CD1c-positive myeloid dendritic cell (primary cell): ENCODE data around the gene LIX1.
"Not testable (repeated sequence)": the region's sequence is repeated elsewhere in the genome, so short reads cannot be mapped to it uniquely, and the experiment has no call there.

Experiments
- DNase-seq: peaks from one replicate; pipeline ENCODE4 v3.0.0-alpha.2; 2016; ENCODE audit errors: extremely low spot score

Gene LIX1

DNA sequence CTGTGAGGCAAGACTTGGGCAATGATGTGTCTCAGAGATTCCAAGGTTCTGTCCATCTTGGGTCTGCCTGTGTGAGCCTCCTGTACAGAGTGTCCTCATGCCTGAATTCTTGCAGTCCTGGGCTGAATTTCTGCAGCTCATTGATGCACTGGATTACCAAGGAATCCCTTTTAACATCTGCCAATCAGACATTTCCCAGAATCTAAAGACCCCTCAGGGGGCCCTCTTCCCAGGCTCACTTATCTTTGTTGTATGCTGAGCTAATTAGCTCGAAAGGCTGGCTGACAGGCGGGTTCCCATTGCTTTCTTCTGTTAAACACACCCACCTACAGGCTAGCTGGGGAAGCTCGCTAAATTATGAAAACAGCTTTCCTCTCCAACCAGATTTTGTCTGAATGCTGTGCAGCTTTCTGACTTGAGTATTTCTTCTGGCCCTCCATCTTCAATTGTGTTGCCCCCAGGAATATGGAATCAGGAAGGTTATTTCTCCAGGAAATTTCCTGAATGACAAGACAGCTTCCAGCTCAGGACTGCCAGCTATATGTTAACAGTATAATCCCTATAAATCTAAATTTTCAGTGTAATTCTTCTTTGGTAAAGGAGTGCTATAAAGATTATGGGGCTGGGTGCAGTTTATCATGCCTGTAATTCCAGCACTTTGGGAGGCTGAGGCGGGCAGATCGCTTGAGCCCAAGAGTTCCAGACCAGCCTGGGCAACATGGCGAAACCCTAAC lies at the start of gene LIX1:
Gene LIX1 (minus strand): TSS at position 91 of the 734 bp plus-strand sequence. CDS start 35 bp downstream, at position 56.
- DNase-seq = peak; percentile 48

DNA sequence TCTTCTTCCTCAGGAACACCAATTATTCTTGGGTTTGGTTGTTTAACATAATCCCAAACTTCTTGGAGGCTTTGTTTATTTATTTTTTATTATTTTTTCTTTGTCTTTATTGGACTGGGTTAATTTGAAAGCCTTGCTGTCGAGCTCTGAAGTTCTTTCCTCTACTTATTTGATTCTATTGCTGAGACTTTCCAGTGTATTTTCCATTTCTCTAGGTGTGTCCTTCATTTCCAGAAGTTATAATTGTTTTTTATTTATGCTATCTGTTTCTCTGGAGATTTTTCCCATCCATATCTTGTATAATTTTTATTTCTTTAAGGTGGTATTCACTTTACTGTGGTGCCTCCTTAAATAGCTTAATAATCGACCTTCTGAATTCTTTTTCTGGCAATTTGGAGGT lies 49.5 kb upstream of the LIX1 start:
- no peak for DNase-seq

DNA sequence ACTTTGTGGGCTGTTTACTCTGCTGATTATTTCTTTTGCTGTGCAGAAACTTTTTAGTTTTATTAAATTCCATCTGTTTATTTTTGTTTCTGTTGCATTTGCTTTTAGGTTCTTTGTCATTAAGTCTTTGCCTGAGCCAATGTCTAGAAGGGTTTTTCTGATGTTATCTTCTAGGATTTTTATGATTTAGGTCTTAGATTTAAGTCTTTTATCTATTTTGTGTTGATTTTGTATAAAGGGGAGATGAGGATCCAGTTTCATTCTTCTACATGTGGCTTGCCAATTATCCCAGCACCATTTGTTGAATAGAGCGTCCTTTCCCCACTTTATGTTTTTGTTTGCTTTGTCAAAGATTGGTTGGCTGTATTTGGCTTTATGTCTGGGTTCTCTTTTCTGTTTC lies 47.1 kb upstream of the LIX1 start:
- DNase-seq = not testable (repeated sequence)

DNA sequence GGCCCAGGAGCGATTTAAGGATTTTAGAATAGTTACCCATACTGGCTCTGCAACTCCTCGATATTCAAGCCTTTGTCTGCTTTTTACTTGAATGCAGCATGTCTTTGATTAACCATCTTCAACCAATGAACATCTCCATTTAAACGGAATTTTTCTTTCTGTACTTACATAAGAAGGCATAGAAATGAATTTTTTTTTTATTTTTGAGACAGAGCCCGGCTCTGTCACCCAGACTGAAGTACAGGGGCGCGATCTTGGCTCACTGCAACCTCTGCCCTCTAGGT lies 41.5 kb upstream of the LIX1 start:
- no peak for DNase-seq

DNA sequence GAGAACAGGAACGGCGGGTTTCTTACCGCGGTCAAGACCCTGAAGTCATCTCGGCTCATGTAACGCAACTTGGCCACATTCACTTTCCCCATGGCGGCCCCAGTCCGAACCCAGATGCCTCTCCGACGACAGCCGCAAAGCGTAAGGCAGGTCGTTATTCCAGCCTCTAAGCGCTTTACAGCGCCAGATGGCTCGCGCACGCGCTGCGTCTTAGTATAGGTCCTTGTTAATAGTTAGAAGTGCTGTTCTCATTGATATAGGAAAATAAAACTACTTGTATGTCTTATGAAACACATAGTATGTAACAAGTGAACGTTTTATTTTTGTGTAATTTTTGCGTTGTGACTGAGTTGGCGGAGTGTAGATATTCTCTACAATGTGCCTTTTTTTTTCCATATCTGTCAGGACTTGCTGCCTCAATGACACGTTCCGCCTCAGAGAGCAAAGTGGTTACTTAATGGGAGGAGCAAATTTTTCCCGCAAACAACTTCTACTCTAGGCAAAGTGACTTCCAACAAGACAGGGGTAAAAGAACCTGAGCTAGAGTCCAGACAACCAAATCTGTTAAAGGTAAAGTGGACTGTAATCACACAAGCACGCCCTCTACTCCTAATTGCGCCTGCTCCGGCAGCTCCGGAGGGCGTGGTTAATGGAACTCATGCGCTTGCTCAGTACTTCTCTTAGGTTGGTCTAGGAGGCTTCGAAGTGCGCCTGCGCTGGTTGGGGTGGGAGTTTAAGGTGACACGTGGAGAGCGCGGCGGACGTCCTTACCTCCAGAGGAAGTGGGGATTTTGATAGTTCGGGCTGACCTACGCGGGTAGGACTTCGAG lies 40.9 kb upstream of the LIX1 start, which contains the start of gene RIOK2:
Gene RIOK2 (minus strand): TSS at position 148 of the 830 bp plus-strand sequence. CDS start 56 bp downstream, at position 92.
- DNase-seq = peak; percentile 97

DNA sequence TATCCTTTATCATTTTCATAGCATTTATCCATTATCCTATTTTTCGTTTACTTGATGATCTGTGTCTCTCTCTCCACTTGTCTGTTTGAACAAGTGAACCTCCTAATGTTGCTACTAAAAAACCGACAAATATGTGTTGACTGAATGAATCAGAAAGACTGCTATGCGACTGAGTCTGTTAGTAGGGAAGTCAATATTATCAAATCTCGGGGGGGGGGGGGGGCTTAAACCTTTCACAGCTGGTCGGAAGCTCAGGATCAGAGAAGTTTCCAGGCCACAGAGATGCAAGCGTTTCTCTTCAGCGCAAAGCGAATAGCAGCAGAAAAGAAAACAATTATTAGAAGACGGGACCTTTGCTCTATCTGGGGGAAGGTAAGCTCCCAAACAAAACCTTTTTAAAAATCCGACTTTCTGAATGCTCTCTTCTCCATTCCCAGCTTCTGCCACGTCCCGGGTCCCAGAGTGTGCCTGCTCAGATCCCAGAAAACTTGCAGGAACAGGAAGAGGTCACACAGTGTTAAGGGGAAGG lies 40.2 kb upstream of the LIX1 start:
- no peak for DNase-seq

DNA sequence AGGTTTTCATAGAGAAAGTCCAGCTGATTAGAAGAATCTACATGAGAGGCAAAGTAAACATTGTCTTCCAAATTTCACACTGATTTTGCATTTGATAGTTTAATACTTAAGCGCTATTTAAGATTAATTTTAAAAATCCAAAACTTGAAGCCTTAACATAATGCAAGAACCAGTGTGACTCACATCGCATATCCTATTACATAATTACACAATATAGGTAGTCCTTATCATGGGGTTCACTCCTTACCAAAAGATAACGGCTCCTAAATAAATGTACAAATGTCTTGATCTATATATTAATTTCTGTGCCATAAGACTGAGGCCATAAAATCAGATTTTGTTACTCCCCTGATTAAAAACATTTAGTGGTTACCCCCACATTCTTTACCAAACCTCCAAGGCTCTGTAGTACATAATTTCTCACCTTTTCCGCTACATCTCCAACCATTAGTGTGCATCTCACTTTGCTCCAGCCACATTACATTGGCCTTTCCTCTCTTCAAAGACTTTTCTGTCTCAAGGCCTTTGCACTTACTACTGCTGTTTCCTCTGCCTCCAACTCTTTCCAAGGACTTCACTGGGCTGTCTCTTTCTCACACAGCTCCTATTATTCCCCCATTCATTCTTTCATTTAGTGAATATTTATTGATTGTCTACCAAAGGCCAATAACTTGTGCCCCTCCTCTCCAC lies 39.6 kb upstream of the LIX1 start:
- DNase-seq = no peak

DNA sequence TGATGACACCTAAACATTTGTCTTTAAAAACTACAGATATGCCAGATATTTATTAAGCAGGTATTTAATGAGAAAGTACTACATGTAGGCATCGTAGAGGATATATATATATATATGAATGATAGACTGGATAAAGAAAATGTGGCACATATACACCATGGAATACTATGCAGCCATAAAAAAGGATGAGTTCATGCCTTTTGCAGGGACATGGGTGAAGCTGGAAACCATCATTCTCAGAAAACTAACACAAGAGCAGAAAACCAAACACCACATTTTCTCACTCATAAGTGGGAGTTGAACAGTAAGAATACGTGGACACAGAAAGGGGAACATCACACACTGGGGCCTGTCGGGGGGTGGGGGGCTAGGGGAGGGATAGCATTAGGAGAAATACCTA lies 37.0 kb upstream of the LIX1 start:
- DNase-seq = not testable (repeated sequence)

DNA sequence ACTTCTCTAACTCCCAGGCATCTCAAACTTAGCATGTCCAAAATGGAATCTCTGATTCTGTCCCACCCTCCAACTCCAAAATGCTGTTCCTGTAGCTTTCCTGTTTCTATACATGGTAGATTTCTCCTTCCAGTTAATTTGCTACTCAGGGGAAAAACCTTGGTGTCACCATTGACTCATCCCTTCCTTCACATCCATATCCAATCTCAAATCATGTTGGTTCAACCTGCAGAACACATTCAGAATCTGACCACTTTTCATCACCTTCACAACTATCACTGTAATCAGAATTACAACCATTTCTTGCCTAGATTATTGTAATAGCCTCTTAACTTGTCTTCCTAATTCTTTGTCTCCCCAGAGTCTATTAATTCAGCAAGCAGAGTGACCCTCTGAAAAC lies 29.8 kb upstream of the LIX1 start:
- no peak for DNase-seq

DNA sequence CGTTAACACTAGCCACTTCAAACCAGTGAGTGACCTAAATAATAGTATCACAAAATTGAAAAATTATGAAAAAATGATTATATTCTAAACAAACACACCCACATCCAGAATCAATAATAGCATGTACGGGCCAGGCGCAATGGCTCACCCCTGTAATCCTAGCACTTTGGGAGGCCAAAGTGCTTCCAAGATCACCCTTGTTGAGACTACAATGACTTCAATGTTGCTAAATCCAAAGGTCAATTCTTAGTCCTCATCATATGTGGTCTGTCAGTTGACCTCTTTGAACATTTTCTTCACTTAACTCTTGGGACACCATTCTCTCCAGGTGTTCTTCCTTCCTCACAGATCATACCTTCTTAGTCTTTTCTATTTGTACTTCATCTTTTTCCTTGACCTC lies 29.3 kb upstream of the LIX1 start:
- DNase-seq = no peak

DNA sequence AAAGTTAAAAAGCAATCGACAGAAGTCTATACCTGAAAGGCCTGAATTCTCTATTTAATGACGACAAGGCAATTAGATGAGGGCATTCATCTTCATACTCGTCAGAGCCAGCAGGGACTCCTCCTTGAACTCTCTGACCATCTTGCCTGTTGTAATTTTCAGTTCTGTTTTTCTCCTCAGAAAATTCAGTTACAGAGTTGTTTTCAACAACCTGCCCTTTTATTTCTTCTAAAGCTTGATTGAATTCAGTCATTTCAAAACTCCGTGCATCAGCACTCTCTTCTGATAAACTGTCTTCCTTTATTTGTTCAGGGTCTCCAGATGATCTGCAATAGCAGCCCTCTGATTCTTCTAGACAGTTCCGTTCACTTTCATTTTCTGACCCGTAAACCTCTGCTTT lies 25.0 kb upstream of the LIX1 start:
- peak; percentile 24 for DNase-seq

DNA sequence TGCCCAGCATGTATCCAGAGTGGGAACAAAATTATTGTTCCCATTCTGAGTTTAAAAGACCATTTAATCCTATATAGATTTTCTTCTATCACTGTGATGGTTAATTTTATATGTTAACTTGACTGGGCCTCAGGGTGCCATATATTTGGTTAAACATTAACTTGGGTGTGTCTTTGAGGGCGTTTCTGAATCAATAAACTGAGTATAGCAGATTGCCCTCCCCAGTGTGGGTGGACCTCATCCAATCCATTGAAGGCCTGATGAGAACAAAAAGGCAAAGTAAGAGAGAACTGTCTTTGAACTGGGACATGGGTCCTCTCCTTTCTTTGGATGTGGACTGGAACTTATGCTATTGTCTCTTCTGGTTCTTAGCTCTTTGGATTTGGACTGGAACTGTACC lies 23.3 kb upstream of the LIX1 start:
- no peak for DNase-seq

DNA sequence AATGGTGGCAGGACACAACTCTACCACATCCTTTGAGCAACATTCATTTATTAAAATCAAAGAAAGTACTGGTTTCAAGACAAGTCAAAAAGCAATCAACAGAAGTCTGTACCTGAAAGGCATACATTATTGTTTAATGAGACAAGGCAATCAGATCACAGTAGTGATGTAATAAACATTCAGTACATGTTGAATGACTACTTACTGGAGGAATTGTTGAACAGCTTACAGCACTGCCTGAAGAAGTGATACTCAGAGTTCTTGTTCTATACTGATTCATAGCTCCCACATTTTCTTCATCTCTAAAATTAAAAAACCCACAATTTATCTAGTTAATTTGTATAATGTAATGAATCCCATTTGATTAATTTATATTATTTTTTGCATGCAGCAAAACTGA lies 22.4 kb upstream of the LIX1 start:
- no peak for DNase-seq

DNA sequence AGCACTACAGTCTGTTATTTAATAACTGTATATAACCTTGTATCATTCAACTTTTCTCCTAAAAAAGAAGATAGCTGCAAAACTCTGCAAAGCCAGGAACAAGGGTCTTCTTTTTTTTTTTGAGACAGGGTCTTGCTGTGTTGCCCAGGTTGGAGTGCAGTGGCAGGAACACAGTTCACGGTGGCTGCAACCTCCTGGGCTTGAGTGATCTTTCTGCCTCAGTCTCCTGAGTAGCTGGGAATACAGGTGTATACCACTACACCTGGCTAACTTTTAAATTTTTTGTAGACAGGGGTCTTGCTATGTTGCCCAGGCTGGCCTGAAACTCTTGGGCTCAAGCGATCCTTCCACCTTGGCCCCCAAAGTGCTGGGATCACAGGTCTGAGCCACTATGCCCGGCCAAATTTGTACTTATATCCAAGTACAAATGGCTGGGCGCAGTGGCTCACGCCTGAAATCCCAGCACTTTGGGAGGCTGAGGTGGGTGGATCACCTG lies 21.4 kb upstream of the LIX1 start:
- DNase-seq = no peak

DNA sequence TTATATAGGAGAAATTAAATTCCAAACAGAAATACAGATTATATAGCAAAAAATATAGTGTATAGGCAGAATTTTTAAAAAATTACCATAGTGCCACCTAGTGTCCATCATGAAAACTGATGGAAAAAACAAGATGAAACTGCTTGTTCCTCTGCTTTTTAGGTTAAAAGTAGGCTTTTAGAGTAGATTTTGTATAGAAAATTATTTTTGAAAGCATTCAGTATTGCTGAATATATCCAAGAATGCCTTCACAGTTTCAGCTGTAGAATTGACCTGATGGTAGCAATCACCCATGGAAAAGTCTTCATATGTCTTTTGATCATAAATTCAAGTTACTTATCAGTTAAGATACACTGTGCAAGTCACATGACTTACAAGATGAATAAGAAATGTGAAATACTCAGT lies 21.0 kb upstream of the LIX1 start:
- DNase-seq = peak; percentile 41

DNA sequence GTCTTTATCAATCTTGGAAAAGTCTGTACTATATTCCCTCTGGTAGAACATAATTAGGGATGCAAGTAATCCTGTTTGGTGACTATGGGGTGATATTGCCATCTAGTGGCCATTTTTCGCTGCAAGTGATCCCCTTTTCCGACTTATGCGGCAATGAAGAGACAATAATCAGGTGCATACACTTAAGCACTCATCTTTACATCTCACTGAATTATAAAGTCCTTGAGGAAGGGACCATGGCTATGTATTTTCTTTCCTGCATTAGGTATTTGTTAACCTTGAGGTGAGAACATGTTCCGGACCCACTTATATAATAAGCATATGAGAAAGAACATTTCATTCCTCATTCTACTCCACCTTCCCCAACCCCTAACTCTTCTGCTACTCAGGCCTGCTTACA lies 19.6 kb upstream of the LIX1 start:
- peak; percentile 77 for DNase-seq

DNA sequence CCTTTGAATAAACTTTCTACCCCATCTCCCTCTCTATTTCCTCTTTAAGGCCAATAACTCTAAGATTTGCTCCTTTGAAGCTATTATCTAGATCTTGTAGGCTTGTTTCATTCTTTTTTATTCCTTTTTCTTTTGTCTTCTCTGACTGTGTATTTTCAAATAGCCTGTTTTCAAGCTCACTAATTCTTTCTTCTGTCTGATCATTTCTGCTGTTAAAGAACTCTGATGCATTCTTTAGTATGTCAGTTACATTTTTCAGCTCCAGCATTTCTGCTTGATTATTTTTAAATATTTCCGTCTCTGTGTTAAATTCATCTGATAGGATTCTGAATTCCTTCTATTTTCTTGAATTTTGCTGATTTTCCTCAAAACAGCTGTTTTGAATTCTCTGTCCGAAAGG lies 15.3 kb upstream of the LIX1 start:
- no peak for DNase-seq

DNA sequence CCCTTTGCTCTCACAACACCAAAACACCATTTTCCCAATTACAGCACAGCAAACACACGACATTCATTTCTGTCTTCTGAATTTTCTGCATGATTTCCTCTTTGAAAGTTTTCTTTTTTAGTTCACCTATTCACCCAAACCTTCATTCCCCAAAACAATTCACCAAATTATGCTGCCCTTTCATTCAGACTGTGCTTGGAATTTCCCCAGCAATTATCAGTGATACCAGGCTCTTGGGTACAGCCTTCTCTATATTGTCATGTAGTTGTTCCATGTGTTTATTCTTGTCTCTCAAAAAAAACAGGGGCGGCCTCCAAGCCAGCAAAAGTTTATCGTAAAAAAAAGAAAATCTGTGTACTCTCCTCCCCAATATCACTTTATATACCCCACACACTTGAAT lies 9.0 kb upstream of the LIX1 start:
- no peak for DNase-seq

DNA sequence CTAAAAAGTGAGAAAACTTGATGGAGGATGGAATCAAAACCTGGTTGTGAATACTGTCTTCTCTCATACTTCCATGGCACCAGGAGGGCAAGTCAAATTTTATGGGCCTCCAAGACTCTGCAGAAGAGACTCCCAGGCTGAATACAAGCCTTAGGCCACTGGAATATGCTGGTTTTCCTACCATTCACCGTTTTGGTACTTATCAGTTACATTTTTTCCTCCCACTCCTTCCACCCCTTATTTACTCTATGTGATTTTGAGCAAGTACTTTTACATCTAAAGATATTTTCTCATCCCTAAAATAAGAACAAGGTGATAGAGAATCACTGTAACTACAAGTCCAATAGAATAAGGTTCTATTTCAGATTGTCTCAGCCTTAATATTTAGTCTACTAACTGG lies 8.0 kb upstream of the LIX1 start:
- no peak for DNase-seq

DNA sequence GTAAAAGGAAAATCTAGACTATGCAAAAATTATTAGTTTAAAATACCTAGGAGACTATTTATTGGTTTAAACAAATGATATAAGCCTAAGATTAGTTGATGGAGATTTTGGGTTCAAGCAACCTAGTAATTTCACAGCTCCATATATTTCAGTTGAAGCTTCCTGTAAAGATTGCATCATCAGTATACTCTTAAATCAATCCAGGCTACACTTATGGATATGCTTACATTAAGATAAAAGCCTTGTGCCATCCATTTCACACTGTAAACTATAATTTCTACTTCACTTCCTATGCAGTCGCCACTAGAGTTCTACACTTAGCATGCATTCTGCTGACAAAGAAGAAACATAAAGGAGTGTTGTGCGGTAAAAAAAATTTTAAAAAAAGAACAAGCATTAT lies 7.3 kb upstream of the LIX1 start:
- no peak for DNase-seq

DNA sequence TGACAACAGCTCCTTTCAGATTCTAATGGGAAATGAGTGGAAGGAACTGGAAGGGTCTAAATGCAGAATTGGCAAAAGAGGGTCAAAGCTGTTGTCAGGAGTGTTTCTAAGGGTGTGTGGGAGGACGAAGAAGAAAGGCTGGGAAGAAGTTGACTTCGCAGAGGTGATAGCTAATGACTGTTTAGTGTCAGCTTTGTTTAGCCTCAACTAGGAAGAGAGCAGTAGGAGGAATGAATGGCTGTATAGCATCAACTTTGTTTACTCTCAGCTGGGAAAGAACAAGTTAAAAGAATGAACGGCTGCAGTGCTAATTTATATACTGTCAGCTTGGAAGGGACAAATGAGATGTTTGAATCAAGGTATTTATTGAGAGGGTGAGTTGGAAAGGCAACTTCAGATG lies 5.9 kb upstream of the LIX1 start:
- DNase-seq = no peak

DNA sequence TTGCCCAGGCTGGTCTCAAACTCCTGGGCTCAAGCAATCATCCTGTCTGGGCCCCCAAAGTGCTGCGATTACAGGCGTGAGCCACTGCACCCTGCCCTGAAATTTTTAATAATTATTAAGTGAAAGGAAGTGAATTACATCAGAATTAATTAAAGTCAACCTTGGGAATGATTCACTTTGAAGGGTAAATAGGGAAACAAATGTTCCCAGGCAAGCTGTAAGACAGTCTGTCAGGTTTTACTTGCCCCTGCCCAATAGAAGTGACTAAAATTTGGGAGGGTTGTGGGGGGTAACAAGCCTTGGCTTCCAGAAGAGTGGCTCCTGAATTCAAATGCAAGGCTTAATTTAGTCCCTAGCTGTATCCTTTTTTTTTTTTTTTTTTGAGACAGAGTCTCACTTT lies 1.3 kb upstream of the LIX1 start:
- no peak for DNase-seq
